HG03342 (cell line): ENCODE data around the gene TTLL5.
"Not testable (repeated sequence)": the region's sequence is repeated elsewhere in the genome, so short reads cannot be mapped to it uniquely, and the experiment has no call there.

ENCODE experiments used
- ATAC-seq: cut with Tn5 transposase; IDR thresholded peaks from one replicate; pipeline ENCODE4 v1.9.1; 2021; ENCODE audit warnings: mild to moderate bottlenecking, moderate library complexity; ENCODE audit not compliant: unreplicated experiment

The TTLL5 gene

DNA sequence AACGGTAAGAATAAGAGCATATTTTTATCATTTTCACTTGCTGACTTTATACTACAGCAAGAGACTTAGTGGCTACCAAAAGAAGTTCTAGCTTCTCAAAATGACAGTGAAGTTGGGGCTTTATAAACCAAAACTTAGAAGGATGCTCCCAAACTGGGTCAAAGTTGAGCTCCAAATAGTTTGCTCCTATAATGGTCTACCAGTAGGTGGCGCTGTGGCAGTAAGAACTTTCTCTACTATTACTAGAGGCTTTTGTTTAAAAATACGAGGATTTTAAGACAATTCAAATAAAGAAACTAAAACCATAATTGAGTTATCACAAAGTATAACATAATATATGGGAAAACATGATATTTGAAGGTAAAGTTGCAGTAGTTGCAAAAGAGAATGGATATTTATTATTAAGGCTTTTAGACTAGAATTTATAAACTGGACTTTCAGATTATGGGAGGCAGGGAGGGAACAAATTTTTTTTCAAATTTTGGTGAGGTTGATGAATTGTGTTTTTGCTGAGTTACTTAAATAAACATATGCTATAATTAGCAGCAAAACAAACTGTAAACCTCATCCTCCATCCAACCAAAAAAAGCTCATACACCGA lies 245.7 kb downstream of the TTLL5 start:
- no peak for ATAC-seq

DNA sequence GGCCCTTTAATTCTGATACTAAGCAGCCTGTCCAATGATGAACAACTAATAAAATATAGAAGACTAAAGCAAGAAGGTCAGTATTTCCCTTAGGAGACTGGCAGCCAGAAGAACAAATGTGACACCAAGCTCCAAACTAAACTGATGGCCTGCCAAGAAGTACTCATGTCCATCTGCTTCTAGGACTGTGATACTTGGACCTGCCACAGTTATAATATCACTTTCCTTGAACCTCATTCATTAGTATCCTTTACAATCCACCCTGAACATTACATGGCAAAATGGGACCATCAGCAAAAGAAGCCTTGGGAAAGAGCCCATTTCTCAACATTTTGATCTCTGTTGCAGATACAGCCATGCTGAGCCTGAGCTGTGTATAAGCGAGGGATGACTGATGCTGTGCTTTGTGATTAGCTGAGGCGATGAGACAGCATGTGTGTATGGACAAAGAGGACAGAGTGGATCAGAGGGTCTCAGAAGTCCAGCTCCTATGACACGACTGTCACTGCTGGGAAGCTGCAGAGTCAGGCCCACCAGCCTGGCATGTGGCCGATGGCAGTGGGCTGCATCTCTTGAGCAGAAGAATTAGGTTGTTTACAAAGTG lies 246.8 kb downstream of the TTLL5 start:
- no peak for ATAC-seq

DNA sequence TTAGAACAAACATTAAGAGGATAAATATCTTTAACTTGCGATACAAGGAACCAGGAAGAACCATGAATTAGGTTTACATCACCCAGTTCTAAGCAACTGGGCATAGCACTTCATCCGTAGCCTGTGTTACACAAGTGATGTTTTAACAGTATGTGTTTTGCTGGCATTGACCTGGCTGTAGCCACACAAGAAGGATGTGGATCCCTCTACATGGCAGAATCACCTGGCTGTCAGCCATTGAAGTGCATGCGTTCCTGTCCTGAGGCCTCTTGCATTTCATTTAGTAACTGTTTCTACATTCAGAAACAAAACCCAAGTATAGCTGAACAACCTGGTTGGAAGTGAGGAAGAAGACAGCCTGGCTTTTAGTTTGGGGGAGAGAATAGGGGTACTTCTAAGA lies 248.6 kb downstream of the TTLL5 start:
- no peak for ATAC-seq

DNA sequence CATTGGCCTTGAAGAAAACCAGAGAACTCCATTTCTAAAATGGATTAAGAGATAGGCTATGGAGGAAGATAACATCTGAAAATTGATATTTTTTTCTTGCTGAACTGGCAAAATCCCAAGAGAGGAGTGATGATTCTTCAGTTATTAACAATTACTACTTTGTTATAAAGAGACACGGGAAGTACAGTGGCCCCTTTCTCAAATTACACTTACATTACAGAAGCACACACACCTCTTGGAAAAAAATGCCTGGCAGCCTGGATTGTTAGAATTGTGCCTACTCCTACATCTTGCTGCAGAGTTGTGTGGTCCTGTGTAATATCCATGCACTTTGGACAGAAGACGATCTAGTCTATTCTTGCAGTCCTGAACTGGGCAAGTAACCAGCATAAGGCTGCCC lies 249.0 kb downstream of the TTLL5 start:
- no peak for ATAC-seq

DNA sequence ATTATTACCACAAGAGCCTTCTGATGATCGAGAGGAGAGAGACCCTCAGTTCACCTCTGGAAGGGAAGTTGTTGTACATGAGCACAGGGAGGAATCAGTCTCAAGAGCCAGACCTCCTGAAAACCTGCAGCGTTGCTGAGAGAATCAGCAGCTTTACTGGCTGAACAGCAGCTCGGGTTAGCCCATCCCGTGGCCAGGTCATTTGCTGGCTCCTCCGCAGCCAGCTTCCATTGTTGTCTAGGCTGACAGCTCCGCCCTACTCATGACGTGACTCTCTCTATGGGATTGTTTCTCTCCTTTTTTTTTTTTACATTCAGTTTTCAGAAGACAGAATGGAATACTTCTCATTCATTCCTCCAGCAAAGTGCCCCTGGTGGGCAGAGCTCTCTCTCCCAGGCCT lies 250.8 kb downstream of the TTLL5 start:
- no peak for ATAC-seq

DNA sequence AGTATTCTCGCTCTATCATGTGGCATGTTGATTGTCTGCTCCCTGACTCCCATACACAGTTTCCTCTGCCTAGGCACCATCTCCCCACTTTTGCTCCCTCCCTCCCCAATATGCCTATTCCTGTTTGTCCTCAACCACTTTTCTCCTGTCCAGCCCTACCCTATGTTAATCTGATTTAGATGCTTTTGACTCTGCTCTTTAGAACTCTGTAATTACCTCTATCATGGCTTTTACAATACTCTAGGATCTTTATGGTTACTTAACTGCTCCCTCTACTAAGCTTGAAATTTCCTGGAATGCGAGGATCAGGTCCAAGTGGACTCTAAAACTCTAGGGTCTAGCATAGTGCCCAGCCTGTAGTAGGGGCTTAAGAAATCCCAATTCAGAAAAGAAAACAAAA lies 252.1 kb downstream of the TTLL5 start:
- no peak for ATAC-seq

DNA sequence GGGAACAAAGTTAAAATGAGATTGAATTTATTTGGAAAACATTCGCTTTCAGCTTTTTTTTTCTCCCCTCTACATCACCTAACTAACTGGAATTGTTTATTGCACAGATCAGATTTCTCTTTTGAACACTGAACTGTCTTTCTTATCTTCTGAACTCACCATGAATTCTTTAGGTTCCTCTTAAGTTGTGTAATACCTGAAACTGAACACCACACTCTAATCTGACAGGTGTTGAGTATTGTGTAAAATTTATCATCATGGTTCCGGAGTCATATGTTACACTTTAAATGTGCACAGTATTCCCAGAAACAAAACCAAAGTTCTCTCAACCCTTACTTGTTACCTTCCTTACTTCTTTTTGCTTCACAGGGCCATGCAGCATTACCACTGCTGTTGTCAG lies 254.0 kb downstream of the TTLL5 start:
- no peak for ATAC-seq

DNA sequence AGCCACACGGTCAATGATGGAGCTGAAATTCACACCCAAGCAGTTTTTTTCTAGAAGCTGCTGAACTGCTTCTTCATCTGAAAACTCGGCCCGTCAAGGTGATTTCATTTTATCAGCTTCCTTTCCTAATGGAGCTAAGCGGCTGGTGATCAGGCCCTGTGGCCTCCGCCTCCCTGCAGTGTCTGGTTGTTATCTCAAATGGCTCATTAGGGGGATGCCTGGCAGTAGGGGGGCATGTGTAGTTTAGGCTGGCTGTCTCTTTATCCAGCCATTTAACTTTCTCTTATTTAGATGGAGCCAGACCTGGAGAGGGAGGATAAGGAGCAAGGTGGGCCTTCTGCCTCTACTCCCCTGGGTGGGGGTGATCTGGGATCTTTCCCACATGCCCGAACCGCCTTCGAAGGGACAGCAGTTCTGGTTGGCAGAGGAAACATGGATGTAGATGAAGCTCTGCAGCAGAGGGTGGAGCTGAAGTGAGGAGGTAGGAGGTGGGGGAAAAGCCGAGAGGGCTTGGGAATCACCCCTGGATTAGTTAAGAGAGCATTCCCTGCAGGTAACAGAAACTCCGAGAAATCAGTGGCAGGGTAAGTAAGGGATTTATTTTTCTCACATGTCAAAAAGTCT lies 256.4 kb downstream of the TTLL5 start:
- ATAC-seq: no peak

DNA sequence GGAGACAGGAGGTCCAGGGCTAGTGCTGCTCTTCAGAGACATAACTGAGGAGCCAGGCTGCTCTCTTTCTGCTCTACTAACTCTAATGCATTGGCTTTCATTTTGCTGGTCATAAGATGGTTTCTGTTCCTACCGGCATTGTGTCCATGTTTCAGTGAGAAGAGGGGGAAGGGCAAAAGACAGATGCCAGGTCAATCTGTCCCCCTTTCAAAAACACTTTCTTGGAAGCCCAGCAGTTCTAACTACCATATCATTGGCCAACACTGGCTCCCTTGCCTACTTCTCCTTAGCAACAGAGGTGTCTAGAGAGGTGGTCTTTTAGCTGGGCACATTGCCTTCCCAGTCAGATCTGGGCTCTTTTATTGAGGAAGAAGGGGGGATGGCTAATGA lies 256.9 kb downstream of the TTLL5 start:
- no peak for ATAC-seq

DNA sequence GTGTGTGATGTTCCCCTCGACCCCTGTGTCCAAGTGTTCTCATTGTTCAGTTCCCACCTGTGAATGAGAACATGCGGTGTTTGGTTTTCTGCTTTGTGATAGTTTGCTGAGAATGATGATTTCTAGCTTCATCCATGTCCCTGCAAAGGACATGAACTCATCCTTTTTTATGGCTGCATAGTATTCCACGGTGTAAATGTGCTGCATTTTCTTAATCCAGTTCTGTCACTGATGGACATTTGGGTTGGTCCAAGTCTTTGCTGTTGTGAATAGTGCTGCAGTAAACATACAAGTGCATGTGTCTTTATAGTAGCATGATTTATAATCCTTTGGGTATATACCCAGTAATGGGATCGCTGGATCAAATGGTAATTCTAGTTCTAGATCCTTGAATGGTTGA lies 259.4 kb downstream of the TTLL5 start:
- ATAC-seq: not testable (repeated sequence)

DNA sequence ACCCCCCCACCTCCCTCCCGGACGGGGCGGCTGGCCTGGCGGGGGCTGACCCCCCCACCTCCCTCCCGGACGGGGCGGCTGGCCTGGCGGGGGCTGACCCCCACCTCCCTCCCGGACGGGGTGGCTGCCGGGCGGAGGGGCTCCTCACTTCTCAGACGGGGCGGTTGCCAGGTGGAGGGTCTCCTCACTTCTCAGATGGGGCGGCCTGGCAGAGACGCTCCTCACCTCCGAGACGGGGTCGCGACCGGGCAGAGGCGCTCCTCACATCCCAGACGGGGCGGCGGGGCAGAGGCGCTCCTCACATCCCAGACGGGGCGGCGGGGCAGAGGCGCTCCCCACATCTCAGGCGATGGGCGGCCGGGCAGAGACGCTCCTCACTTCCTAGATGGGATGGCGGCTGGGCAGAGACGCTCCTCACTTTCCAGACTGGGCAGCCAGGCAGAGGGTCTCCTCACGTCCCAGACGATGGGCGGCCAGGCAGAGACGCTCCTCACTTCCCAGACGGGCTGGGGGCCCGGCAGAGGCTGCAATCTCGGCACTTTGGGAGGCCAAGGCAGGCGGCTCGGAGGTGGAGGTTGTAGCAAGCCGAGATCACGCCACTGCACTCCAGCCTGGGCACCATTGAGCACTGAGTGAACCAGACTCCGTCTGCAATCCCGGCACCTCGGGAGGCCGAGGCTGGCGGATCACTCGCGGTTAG lies 264.2 kb downstream of the TTLL5 start:
- ATAC-seq: not testable (repeated sequence)

DNA sequence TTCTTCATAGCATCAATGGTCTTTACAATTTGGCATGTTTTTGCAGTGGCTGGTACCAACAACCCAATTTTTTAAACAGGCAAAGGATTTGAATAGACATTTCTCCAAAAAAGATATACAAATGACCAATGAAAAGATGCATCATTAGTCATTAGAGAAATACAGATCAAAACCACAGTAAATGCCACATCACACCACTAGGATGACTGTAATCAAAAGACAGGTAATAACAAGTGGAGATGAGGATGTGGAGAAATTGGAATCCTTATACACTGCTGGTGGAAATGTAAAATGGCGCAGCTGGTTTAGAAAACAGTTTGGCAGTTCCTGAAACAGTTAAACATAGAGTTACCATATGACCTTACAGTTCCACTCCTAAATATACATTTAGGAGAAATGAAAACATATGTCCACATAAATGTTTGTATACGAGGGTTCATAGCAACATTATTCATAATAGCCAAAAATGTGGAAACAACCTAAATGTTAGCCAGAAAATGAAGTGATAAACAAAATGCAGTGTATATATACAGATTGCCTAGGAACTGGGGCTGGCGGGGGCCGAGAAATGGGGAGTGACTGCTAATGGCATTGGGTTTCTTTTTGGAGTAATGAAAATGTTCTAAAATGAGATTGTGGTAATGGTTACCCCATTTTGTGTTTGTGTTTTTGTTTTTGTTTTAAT lies 265.5 kb downstream of the TTLL5 start:
- ATAC-seq: no peak

DNA sequence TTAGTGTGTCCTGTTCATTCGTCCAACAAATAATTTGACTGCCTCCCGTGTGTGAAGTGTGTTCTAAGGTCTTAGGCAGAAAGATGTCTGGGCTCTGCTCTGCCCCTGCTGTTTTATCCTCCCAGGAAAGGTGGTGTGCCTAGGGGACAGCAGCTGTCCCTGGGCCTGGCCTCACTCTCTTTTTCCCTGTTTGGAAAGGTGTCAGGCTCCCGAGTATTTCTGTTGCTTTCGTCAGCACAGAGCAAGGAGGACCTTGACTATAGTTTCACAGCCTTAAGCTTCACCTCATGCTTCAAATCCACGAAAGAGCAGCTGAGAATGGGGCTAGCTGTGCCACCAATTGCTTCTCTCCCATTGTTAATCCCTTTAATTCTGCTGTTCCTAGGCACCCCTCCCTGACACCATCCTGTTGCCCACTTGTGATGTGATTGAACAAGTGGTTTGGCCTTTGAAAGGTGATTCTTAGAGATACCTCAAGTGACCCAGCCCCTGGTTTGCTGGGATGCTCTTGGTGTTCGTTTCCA lies 266.6 kb downstream of the TTLL5 start:
- ATAC-seq: no peak

DNA sequence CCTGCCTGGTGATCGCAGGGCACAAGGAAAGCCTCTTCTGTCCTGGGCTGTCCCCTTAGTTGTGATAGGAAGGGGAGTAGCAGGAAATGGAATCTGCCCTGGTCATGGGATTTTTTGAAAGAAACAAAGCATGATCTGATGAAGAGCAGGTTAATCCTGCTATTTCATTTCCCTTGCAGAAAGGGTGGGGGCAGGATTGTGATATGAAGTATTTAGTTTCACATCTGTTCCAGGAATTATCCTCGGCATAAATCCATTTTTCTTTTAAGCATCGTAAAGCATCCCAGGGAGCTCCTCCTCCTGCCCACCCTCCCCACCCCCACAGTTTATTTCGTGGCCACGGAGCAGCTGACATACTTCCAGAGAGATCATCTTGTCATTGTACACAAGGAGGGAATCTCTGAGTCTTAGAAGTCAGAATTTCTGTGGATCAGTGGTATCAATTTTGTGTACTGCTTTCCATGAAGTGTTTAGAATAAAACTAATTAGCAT lies 267.7 kb downstream of the TTLL5 start:
- ATAC-seq: no peak

DNA sequence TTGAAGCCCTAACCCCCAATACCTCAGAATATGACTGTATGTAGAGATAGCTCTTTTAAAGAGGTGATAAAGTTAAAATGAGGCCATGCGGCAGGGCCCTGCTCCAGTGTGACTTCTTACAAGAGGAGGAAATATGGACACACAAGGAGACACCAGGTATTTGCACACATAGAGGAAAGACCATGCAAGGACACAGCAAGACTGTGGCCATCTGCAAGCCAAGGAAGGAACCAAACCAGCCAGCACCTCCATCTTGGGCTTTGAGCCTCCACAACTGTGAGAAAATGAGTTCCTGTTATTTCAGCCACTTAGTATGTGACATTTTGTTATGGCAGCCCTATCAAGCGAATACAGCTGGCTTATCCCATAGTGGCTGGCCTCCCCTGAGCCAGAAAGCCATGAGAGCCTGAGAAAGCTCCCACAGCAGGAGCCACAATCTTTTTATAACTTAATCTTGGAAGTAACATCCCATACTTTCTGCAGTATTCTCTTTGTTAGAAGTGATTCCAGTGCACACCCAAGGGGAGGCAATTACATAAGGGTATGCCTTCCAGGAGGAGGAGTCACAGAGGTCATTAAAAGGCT lies 272.8 kb downstream of the TTLL5 start:
- ATAC-seq: no peak

DNA sequence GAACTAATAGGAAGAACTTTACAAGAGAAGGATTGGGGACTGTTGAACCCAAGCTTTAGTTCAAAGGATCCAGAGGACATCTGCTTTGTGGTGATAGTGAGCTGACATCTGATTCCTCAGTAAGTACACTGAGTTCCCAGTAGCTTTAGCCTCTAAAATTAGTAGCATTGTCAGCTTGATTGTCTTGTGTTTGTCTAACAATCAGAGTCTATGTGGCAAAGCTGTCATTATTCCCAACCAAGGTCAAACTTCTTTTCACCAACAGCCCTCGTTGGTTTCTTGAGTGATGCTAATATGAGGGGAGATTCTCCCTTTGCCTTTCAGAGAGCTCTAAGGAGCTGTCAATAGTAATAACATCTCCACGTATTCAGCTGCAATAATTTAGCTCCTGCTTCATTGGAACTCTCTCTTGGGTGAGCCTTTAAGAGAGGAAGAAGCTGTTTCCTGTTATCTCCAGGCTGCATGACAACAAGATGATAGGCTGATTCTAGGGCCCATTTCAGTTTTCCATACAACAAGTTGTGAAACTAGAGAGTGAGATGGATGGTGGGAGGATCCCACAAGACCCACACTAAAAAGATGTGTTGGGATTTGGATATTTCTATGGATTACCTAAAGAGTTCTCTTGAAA lies 274.1 kb downstream of the TTLL5 start:
- ATAC-seq: no peak

DNA sequence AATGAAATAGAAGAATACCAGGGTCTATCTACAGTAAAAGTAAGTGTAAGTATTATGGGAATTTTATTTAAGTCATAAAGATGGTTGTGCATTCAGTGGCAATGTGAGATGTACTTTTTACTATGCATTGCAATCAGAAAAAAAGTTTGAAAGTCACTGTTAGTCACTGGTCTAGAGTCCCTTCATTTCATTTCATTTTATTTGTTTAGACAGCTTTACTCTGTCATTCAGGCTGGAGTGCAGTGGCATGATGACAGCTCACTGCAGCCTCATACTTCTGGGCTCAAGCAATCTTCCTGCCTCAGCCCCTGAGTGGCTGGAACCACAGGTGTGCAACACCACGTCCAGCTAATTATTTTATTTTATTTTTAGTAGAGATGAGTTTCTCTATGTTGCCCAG lies 278.2 kb downstream of the TTLL5 start:
- no peak for ATAC-seq

DNA sequence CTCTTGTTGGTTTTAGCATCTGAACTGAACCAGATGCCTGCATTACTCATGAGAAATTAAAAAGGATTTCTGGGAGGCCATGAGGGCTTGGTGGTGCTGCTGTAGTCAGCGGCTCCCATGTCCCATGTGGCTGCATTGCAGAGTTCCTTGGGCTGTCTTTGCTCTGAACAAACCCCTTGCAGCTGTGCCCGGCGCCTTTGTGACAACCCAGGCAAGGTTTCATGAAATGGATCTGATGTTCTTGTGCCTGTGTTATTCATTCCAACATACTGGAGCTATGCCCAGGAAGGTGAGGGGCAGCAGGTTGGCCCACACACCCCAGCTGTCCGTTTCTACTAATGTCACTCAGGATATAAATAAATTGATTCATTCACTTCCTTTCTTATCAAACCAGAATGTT lies 280.0 kb downstream of the TTLL5 start:
- ATAC-seq: no peak

DNA sequence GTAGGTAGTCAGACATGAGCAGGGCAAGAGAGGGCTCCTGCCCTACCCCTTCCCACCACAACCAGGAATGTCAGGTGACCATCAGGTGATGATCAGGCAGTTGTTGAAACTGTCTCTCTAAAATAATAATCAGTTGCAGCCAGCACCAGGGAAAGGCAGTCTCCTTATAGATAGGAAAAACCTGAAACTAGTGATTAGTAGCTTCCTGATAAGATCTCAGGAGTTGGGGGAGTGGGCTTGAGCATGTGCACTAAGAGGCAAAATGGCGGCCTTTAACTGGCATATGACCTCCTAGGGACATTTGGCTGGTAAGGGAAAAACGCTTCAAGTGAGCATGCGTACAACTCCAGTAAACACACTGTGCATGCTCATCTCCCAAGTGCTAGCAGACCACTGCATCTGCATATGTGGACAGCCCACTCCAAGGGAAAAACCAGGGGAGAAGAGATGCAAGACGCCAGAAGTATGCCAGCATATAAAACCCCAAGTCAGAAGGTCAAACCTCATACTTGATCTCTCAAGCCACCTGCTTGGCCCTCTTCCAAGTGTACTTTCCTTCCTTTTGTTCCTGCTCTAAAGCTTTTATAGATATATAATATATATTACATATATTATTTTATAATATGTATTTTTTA lies 283.7 kb downstream of the TTLL5 start:
- no peak for ATAC-seq

DNA sequence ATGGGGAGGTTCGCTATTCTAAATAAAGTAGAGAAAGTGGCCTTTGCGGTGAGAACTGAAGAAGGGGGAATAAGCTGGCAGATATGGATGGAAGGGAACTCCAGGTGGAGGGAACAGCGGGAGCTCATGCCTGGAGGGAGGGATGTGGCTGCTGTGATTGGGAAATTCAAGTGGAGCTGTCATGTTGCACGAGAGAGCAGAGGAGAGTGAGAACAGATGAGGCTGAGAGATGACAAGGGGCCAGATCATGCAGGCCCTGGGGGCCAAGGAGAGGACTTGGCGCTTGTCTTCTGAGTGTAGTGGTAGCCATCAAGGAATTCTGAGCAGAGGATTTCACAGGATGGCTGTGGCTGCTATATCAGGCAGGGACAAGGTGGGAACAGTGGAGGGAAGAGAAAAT lies 285.7 kb downstream of the TTLL5 start:
- ATAC-seq: no peak
